NCI-H460 (cell line): Measurements from ENCODE around the gene ACTR10. TPM values are rescaled to one million over a fixed set of nuclear protein-coding genes. Genes with fewer than 3 reads are reported as not detected.

Experiments
- DNase-seq: peaks from one replicate; pipeline ENCODE4 v3.0.0-alpha.2; 2016; ENCODE audit warnings: low read depth; ENCODE audit errors: extremely low read depth
- polyA plus RNA-seq: library from polyadenylated mRNA; depleted of rRNA; stranded (reverse); fragments of >200 nt; gene quantifications from 2 replicates; pipeline ENCODE4 v1.2.3, GENCODE V29; 2014; cell fraction: nucleus; rRNA removed
- total RNA-seq: library from RNA; depleted of rRNA; stranded (reverse); fragments of >200 nt; shearing (Covaris generic); gene quantifications from 2 replicates; pipeline ENCODE4 v1.2.3, GENCODE V29; 2014; rRNA removed

The ACTR10 gene
- total RNA-seq, result 93.4 and 101 TPM in 2 replicates
- 43.6 and 51.9 TPM in 2 replicates for polyA plus RNA-seq

DNA sequence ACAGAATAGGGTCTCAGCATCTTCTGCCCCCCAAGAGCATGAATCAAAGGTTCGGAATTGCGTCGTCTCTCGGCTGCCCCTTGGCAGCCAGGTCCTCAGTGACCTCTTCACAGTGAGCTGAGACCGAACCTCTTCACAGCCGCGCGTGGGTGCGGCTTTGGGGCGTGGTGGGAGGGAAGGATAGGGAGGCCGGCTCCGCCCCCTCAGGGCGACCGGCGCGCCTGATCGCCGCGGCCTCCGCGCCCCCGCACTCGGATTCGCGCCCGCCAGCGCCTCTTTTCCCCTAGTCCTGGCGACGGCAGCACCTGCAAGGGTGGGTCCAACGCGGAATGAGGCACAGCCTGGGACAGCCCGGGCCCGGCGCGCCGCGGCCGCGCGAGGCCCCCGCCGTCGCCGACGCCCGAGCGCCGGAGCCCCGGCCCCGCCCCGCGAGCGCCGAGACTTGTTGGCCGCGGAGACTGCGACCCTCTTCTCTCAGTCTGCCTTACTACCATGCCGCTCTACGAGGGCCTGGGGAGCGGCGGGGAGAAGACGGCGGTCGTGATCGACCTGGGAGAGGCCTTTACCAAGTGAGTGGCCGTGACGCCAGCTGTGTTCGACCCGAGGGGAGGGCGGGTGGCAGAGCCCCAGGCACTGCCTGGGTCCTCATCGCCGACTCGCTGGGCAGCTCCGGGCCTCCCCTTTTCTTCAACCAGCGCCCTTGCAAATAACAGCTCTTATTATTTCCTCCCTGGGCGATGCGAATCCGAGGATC, at the start of gene ACTR10:
ACTR10 (plus strand) TSS at position 424 of the 754 bp plus-strand sequence; CDS start at position 493, 69 bp downstream.
- peak; percentile 79 for DNase-seq

DNA sequence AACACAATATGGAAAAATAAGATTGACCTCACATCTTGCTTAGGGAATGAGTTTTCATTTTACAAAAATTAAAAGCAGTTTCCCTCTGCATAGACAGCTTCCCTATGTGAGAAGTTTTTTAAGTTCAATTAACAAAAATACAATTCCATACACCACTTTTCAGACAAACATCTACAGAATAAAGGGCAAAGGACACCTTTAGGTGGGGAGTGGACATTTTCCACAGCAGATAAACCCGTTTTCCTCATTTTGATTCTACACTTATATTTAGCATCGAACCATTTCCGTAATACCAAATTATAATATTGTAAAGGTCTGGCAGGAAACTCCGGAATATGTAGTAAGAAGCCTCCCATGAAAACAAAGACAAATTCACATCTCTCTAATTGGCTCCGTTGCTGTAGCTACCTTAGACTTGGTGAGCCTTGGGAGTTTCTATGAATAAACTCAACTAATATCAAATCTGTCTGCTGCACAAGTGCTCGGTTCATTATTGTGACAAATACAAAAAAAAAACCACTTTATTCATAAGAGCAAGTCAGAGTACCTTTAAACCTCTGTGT, 49.6 kb upstream of the ACTR10 start:
- DNase-seq, result no peak

DNA sequence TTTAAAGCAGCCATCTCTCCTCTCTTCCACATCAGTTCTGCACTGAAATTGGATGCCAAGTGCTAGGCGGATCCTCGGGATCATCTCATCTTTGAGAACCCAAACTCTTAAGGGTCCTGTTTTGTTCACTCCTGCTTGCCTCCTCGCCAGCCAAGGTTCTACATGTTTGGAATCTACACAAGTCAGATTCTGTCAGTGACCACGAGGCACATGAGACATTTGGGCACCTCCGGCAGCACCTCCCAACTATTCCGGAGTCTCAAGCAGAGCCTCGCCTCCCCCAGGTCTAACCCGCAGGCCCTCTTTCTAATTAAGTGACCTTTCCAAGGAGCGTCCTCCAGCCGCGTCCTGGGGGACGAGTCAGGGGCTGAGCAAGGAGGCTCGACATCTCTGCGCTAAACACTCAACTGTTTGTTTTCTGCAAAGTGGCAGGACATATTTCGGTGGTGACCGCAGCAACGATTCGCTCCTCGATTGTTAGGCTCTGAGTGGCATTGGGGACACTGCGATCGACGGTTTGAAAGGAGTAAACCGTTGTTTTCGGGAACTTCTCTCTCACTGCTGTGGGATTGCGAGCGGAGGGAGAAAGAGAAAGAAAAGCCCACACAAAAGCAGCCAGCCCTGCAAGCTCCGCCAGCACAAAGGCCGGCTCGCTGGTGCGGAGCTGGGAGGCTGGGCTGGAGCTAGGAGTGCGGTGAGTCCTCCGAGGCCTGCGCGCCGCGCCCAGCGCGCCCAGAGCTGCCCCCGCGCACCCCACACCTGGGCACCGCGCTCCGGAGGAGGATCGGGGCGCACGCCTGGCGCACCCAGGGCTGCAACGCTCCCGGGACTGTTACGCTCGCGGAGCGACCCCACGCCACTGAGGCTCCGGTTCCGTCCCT, 48.6 kb upstream of the ACTR10 start:
- no peak for DNase-seq

DNA sequence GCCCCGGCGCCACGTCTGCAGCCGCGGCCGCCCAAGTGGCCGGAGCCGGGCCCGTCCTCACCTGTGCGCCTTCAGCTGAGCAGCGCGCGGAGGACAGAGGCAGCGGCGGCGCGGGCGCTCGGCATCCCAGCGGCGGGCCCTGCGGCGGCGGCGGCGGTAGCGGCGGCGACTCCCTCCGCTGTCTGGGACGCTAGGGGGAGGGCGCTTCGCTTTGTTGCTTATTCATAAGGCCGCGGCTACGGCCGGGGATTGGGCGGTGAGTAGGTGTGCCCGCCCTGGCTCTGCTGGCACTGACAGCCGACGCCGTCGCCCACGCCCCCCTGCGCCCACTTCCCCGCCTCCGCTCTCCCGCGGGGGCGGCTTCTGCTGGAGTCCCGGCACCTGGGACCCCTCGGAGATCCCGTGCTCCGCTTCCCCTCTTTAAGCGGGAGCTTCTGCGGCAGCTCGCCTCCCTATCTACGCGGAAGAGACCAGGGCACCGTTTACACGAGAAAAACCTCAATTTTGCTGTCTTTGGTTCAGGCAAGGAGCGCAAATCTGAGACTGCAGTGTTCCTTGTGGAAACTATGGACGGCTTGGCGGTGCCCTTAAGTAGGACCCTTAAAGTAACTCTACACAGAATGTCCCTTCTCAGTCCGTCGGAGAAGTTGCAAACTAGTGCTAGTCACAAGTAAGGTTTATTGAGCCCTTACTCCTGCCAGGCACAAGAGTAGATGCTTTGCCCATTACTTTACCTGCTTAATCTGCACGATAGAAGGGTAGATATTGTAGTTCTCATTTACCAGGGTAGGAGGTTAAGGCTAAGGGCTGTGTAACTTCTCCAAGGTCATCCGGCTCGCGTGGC, 47.7 kb upstream of the ACTR10 start, which contains the start of gene ARMH4:
ARMH4 (minus strand) TSS at position 200 of the 844 bp plus-strand sequence. CDS start 12,855 bp downstream, outside the sequence.
- peak; percentile 81 for DNase-seq

DNA sequence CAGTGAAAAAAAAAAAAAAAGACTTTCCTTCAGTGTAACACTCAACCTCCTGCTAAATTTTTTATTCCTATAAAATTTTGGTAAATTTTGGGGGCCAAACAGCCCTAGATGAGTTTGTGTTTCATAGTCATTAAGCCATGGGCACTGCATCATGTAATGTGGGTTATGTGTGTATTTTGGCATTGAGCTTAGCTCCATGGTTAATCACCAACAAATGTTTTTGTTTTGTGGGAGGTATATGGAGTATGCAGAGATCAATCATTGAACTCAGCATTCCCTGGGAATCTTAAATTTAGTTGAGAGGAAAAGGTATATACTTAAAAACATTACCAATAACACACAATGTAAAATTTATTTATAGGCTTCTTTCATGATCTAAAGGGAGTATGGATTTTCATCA, 39.4 kb upstream of the ACTR10 start:
- no peak for DNase-seq

DNA sequence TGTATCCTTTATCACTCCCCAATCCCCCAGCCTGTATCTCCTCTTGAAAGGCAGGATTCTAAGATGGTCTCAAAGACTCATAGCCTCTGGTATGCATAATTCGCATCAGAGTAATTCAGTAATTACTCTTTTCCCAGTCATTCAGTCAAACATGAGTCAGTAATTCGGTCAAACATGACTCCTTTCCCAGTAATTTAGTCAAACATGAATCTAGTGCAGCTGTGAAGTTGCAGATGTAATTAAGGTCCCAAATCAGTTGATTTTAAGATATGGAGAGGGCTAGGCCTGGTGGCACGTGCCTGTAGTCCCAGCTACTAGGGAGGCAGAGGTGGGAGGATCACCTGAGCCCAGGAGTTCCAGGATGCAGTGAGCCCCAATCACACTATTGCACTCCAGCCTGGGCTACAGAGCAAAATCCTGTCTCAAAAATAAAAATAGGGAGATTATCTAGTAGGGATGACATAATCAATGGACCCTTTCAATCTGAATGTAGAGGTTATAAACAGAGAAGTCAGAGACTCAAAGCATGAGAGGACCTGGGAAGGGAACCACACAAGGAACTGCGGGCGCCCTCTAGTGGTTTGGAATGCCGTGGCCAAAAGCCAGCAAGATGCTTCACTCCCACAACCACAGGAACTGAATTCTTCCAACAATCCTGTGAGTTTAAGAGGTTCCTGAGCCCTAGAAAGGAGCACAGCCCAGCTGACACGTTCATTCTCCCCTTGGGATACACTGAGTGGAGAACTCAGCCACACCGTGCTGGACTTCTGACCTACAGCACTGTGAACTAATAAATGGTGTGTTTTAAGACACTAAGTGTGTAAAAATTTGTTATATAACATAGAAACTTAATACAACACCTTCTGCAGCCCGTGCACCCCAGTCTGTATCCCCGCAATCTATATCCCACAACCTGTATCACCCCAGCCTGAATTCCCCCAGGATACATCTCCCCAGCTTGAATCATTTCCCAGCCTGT, 33.7 kb upstream of the ACTR10 start:
- DNase-seq, result peak; percentile 71

DNA sequence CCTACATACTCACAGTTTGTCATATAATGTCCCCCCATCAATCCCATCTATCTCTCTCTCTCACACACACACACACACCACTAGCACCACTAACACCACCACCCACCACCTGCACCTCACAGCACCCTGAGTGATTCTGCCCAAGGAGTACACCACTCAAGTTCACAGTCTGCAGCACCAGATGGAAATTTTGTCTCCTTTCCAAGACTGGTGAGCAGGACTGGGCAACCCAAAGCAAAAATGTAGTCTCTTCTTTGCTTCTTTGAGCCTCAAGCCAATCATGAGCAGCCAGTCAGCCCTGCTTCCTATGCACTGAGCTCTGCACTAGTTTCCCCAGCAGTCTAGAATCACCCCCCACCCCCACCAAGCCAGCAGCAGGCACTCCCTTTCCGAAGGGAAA, 32.9 kb upstream of the ACTR10 start:
- no peak for DNase-seq

DNA sequence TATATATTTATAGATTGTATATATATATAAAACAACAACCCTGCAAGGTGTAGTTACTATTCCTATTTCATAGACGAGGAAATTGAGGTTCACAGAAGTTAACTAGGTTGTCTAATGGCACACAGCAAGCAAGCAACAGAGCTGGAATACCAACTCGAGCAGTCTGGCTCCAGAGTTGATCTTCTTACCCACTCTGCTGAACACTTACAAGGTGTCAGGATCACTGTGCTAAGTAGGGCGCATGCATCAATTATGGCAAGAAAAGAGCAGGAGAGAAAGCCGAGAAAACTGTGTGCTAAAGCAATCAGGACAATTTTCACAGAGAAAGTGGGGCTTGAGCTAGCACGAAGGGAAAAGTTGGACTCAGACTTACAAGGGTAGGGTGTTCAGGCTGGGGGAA, 32.1 kb upstream of the ACTR10 start:
- no peak for DNase-seq

DNA sequence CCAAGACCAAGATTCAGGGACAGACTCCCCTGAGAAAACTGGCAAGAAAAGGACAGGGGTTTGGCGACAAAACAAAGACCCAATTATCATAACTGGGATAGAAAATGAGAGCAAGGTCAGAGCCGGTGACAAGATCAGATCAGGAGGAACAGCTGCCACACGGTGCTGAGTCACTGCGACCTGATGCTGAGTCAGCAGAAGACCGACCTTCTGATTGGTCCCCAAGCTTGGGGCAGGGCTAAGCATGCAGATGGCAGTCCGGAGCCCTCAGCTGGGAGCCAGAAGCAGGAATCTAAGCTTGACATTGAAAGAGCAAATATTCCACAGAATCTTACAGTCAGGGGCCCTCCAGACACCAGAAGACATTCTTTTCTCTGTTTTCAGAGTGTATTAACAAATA, 28.9 kb upstream of the ACTR10 start:
- DNase-seq, result peak; percentile 91

DNA sequence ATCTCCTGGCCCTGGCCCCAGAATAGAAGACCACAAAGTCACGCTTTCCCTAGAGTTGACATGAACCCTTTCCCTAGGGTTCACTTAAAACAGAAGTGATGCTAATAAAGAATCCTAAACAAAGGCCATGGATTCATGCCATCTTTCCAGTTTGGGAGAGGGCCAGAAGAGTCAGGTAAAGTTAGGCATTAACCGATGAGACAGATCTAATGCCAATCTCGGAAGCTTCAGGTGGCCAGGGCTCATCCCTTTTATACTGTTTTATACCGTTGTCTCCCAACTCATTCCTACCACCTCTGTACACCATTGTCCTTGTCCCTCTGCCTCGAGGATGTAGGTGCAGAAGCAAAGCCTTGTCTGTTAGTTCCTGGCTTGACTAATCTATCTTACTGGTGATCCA, 22.8 kb upstream of the ACTR10 start:
- DNase-seq, result no peak

DNA sequence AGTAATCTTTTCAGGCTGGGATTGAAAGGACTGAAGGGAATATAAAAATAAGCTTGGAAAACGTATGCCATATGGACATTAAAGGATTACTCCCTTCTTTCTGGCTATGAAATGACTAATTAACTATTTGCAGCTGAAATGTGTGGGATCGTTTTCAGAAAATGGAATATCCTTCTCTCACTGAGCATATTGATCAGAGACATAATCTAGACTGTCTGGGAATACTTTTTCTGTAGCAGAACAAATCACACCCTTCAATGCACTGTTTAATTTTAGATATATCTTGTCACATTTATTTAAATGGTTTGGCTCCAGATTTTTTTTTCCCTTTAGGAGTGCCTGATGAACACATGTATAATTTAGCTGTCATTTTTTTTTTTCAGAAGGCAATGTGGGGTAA, 10.8 kb upstream of the ACTR10 start:
- no peak for DNase-seq

DNA sequence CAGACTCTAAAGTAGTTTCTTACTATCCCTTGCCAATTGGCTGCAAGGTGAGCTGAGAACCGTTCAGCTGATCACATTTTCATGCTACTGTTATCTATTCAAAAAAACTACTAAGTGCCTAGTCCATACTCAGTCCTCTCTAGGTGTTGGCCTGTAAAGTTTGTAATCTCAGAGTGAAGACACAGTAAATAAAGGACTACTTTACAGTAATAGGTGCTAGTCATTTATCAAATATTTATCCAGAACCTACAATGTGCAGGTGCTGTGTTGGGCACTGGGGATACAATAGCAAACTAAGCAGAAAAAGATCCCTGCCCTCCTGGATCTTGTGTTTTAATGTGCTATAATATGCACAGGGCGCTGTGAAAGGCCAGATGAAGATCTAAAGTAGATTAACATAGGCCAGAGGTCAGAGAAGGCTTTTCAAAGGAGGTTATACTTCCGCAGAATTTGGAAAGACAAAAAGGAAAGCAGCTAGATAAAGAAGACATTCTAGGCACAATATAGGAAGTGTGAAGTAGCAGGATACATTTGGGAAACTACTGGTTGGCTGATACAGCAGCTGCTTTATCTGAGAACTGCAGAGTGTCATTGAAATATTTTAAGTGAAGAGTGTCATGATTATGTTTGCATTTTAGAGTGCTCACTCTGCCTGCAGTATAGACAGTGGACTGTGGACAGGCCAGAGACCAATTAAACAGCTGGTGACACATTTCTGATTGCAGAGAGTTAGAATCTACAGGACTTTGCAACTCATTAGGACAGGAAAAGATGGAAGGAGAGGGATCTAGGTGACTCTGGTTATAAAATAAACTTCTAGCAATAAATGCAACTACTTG, 8.0 kb upstream of the ACTR10 start:
- DNase-seq, result no peak

DNA sequence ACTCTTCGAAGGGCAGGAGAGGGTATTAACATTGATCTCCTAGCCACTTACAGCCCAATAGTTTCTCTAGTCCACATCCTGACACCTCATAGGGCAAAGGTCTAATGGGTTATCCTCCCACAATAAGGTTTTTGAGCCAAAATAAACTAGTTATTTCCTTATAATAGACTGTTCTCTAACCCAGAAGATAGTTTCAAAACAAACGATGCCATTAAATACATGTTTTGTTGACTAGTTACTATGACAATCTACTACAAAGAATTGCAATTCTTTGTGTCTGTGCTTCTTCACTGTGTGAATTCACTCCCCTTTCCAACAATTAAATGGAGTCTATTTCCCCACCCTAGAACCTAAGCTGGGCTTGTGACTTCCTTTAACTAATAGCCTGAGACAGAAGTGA, 6.4 kb upstream of the ACTR10 start:
- DNase-seq, result no peak

DNA sequence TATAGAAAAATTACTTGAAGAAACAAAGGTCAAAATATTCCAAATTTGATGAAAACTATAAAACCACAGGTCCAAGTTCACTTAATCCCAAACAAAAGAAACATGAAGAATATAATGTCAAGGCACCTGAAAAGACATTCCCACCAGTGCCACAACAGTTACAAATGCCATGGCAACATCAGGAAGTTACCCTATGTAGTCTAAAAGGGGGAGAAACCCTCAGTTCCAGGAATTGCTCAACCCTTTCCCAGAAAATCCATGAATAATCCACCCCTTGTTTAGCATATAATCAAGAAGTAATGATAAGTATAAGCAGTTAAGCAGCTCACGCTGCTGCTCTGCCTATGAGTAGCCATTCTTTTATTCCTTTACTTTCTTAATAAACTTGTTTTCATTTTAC, 3.8 kb upstream of the ACTR10 start:
- no peak for DNase-seq

DNA sequence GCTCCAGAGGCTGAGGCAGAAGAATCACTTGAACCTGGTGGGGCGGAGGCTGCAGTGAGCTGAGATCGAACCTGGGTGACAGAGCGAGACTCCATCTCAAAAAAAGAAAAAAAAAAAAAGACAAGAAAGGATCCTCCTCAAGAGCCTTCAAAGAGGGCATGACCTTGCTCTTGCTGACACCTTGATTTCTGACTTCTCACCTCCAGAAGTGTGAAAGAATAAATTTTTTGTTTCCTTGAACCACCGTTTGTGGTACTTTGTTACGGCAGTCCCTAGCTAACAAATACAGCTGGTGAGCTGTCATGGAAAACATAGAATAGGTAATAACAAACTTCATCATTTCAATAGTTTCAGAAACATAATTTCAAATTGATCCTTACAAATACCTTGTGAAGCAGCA, 1.9 kb upstream of the ACTR10 start:
- no peak for DNase-seq

DNA sequence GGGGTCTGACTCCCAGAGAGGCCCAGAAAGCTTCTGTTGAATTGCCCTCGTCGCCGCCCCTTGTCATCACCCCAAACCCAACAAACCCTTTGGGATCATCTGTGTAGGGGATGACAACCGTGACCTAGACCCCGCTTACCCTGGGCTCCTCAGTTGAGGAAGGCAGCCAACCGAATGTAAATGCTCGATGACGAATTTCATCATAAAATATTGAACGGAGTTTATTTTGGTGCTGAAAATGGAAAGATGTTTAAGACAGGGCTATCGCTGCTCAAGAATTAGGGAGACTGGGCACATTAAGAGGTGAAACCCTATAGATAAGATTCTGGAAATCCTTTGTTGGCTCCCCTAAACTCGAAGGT, 512 bp downstream of the ACTR10 start:
- DNase-seq, result no peak

DNA sequence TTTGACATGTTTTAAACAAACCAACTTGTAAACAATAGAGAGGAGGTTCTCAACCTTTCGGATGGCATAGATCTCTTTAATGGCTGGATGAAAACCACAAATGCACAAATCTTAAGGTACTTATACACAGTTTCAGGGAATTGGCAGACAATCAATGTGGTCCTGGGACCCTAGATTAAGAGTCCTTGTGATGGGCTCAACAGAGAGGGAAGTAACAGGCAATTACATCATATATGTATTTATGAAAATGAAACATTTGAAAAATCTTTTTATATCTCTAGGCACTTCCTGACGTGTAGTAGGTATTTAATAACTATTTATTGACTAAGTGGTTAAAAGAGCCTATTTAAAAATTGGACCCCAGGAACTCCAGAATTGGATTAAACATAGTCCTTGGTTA, 897 bp downstream of the ACTR10 start:
- DNase-seq, result no peak

DNA sequence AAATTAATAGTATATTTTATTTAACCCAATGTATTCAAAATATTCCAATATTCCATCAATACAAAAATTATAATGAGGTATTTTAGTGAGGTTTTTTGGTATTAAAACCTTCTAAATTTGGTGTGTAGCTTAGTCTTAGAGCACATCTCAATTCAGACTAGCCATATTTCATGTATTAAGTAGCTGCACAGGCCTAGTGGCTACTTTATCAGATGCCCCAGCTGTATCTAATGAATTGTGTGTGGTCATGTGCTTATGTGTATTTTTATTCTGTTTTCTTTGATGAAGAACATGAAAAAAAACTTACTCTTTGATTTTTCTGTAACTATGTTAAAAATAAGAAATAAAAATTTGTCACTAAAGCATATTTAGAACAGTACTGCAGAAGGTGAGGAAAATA, 13.2 kb downstream of the ACTR10 start:
- DNase-seq, result no peak
